Measurements from ENCODE around the gene CEACAM8.
"Not testable (repeated sequence)": the region's sequence is repeated elsewhere in the genome, so short reads cannot be mapped to it uniquely, and the experiment has no call there.

Gene CEACAM8

DNA sequence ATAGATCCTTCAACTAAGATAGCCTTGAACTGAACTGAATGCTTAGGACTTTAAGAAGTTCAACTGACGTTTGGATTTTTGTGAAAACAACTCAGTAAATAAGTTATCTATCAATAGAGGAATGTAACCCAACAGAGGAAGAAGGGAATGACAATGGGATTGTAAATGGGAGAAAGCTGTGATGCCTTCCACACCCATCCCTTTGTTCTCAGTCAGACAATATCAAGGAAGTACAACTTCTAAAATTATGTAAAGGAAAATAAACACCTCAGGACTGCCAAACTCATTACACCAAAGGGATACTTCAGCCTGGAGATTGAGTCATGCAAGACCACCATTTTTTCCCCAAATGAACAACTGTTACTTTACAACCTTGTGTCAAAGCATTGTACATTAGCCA lies 21.1 kb downstream of the CEACAM8 start:
- no peak for DNase-seq

DNA sequence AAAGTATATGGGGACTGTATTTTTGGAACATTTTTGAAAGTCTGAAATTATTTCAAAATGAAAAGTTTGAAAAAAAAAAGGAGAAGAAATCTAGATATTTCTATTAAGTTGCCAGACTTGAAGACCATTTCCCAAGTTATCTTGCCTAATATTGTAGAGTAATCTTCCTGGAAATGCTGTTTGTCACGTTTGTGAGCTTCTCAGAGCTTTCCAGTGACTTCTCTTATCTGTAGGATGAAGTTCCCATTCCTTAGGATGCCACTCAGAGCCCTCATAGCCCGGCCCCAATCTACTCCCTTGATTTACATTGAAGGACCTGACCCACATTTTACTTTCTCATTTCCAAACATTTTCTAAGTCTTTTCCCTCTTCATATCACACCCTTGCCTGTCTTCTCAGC lies 23.6 kb downstream of the CEACAM8 start:
- DNase-seq, result no peak

DNA sequence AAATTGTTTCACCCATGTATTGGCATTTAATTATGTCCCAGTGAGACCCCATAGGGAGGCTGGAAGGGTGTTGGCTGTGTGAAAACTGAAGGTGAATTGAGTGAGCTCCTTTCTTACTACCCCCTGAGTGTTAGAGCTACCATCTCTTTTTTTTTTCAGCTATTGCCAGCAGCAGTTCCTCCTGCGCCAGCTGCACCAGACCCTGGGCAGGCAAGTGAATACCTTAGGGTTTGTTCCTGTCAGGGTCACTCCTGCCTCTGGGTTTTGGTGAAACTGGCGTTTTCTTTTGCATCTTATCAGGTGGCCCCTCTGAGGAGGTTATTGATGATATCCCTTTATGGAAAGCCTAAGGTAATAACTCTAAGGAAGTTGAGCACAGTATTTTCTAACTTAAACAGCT lies 25.5 kb downstream of the CEACAM8 start:
- DNase-seq, result no peak

DNA sequence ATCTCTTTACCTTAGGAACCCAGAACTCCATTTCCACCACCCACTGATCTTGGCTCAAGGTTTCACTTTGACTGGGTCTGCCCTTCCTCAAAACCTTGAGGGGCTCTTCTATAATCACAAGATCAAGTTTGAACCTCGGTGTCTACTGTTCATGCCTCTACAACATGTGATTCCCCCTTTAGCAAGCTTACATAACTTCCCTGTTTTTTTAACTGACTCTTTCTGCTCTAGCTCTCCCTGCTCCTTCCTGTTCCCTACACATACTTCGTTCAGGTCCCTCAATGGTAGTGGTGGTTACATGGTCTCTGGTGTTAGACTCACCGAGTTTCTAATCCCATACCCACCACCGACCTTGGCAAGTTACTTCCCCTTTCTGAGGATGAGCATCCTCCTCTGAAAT lies 26.7 kb downstream of the CEACAM8 start:
- no peak for DNase-seq

DNA sequence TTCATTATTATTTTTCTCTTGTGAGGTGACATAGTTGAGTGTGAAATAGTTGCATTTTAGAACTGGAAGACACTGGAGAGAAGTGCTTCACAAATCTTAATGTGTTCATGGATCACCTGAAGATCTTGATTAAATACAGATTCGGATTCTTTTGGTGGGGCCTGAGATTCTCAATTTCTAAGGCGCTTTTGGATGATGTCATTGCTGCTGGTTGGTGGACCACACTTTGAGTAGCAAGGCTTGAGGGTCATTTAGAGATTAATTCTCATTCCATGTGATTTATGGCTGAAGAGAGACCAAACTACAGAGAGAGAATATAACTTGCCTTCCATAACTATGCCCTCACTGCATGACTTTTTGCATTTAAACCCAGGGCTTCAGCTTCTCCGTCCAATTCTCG lies 27.2 kb downstream of the CEACAM8 start:
- no peak for DNase-seq

DNA sequence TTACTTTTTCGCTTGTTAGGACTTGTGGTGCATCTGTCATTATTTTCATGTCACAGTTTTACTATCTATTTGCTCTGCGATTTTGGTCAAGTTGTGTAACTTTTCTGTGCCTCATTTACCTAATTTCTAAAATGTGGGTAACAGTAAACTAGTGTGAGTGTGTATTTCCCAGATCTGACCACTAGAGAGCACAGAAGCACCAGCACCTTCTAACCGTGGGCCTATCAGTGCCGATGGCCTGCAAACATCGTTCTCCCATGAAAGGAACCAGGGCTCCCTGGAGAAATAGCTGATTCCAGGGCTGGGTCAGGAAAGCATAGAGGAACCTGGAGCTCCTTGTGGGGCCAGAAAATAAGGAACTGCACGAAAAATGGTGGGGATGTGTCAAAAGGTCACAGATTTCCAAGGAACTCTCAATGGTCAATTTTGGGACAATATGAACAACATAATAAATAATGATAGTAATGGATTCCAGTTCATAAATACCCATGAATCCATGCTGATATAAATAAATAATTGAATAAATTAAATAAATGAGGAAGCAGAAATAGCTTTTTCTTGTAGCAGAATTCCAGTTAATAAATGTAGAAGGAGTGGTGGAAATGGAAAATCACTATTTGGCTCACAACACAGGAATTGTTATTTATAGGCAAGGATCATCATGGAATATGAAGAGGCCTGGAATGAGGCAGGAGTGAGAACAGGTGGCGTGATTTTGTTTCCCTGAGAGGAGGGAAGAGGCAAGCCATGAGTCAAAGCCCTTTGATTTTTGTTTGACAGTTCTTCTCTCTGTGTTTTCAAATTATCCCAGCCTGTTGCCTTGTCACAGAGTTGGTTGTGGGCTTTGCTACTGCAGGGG lies 31.1 kb downstream of the CEACAM8 start:
- no peak for DNase-seq

DNA sequence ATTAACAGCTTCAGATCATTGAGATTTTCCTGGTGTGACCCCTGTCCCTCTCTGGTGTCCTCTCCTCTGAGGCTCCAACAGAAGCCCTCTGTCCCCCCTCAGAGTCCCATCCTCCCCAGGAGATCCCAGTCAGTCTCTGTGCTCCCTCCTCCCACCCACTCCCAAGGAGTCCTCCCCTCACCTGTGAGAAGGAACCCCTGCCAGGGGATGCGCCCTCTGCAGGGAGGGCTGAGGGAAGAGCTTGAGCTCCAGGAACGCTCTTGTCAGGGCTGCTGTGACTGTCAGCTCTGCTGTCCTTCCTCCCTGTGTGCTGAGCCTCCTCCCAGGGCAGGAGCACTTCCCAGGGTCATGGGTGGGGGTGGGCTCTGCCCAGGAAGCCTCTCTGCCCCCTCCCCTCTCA lies 33.2 kb downstream of the CEACAM8 start:
- no peak for DNase-seq

DNA sequence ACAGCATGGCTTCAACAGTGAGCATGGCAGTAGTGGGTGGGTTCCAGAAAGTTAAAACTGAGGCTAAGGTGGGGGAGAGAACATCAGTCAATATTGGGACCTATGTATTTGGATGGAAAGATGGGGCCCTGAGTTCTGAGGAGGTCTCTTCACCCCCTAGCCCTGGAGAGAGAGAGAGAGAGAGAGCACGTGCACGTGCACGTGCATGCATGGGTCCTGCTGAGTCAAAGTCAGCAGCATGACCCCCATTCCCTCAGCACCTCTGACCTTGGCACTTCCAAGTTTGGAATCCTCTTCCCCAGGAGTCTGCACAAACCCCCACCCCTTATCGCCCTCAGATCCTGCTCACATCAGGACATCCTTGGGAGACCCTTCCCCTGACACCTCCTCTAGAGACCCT lies 34.0 kb downstream of the CEACAM8 start:
- DNase-seq, result no peak

DNA sequence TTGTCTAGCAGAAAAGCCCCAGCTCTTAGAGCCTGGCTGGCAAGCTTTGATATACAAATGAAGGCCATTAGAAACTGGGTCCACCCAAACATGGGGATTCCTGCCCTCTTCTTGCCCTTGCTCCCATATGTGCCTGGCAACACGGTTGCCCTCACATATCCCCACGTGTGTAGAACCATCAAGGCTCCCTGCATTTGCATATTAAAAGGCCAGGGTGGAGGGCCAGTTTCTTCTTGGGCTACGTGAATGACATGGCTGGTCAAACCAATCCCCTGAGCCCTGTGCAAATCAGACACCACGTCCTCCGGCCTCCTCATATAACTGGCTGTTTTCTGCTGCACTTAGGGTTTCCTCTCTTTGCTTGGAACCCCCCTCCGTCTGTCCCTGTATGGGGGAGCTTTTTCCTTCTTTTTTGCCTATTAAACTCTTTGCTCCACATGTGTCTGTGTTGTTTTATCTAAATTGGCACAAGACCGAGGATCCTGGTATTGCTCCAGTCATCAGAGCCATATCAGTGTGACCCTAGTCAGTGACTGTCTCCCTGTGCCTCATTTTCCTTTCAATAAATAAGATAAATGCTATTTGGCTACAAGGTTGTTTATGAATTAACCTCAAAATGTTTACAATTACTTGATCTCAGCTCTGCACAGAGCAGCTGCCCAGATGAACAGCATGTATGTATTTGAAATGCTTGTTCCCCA lies 36.1 kb downstream of the CEACAM8 start:
- no peak for DNase-seq

DNA sequence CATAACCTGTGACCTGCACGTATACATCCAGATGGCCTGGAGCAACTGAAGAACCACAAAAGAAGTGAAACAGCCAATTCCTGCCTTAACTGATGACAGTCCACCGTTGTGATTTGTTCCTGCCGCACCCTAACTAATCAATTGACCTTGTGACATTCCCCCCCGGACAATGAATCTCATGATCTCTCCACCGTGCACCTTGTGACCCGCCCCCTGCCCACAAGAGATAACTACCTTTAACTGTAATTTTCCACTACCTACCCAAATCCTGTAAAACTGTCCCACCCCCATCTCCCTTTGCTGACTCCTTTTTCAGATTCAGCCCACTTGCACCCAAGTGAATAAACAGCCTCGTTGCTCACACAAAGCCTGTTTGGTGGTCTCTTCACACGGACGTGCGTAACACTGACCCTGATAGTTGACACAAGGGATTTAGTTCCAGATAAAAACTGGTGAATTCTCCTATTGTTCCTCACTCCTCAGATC lies 37.3 kb downstream of the CEACAM8 start:
- DNase-seq, result not testable (repeated sequence)

DNA sequence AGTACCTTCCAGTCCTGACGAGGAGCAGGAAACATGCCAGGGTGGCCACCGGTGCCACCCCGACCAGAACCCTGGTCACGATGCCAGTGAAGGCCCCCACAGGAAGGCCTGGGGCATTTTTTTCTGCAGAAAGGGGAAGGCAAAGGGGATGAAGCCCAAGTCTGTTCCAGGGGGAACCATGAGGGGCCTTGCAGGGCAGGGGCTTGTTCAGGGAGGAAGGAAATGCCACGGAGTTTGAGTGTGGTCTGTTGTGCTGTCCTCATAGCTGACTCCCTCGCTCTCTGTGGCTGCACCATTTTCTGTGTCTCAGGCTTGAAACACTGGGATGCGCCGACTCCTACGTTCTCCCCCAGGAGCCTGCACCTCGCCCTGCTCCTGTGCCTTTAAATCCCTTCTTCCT lies 38.9 kb downstream of the CEACAM8 start:
- no peak for DNase-seq

DNA sequence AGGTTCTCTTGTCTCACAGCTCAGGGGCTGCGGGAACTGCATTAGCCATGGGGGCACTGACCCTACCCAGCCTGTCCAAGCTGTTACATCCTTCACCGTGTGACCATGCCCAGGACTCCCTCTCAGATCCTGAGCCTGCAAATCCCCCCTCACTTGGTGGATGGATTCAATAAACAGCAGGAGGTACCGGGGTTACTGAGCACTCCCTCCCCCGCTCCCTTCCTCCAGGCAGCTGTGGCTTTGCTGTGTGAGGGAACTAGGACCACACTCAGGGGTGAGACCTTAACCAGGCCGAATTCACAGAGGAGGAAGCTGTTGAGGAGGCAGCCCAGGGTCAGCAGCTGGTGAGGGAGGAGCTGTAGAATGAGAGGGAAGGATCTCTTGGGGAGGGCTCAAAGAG lies 39.4 kb downstream of the CEACAM8 start:
- no peak for DNase-seq

DNA sequence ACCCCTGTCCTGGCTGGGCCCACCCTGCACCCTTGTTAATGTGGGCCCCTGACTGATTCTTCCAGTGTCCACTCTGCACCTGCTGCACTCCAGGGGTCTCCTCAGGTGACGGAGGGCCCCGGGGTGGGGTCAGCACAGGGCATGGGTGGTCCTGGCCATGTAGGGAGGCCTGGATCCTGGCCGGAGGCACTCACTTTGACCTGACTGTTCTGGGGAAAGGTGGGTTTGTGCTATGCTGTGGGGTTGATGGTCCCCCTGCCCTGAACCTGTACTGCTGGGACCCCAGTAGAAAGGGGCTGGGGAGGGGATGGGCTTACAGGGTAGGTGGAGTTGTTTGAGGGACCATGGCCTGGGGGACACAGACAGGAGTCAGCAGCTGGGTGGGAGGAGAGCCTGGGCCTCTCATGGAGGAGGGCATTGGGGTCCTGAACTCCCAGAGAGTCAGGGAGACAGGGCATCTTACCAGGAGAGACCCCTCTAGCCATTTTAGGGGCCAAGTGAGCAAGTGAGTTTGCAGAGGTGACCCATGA lies 40.6 kb downstream of the CEACAM8 start:
- no peak for DNase-seq

DNA sequence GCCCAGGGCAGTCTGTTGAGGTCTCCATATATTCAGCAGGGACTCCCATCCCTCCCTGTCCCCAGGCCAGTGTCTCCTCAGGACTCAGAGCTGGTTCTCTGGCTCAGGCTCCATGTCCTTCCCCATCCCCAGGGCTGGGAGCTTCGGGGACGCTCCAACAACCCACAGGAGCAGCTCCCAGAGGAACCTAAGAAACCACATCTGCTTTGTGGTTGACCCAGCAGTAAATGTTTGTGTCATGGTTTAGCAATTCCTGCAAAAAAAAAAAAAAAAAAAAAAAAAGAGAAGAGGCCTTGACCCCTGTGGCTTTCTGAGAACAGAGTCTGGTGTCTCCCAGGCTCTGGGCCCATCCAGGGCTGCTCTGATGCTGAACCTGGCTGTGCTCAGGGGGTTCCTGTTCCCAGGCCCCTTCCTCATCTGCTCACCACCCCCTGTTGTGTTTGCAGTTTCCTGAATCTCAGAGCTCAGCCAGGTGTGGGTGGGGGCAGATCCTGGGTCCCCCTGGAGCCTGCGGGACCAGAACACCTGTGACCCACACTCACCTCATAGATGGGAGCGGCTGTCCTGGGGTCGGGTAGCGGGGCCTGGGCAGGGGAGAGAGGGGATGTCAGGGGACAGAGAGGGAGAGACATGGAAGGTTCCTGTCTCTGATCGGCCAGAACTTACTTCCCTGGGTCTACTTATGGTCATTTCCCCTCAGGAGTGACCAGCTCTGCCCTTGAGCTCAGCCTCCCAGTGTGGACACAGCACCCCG lies 41.3 kb downstream of the CEACAM8 start:
- no peak for DNase-seq

DNA sequence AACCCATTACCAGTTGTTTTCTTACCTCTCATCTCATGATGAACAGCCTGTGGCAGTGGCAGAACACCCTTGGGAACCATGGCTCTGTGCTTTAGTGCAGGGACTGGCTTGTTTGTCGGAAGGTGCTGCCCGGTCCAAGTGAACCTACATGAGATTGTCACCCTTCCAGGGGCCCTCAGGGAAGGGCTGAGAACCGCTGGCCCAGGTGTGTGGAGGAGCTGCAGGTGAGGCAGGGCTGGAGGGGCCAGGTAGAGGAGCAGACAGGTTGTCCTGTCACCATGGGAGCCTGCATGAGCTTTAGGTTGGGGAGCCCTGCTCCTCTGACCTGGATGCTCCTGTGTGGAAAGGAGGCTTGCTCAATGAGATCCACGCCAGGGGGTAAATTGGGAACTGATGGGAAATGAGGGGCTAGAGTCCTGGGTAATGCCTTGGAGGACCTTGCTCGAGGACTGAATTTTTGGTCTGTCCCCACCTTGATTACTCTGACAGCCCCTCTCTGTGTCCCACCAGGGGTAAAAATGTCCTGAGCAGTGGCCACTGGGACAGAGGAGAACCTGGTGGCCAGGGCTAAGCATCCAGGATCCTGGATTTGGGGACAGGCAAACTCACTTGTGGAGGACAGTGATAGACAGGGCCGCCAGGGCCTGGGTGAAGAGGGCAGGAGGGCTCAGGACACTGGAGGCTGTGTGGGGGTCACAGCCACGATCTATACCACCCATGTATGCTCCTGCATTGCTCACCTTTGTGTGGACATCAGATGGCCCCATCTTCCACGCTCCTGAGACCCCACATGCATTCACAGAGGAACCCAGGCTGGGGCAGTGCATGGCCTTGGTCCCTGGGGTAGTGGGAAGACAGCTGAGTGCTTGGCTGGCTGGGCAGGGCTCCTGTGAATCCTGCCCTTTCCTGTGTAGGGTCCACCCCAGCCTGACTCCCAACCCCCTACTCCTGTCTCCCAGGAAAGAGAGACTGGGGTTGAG lies 42.3 kb downstream of the CEACAM8 start:
- DNase-seq, result no peak

DNA sequence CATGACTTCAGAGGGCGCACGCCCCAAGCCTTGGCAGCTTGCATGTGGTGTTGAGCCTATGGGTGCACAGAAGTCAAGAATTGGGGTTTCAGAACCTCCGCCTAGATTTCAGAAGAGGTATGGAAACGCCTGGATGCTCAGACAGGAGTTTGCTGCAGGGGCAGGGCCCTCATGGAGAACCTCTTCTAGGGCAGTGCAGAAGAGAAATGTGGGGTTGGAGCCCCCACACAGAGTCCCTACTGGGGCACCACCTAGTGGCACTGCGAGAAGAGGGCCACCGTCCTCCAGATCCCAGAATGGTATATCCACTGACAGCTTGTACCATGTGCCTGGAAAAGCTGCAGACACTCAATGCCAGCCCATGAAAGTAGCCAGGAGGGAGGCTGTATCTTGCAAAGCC lies 44.2 kb downstream of the CEACAM8 start:
- not testable (repeated sequence) for DNase-seq

DNA sequence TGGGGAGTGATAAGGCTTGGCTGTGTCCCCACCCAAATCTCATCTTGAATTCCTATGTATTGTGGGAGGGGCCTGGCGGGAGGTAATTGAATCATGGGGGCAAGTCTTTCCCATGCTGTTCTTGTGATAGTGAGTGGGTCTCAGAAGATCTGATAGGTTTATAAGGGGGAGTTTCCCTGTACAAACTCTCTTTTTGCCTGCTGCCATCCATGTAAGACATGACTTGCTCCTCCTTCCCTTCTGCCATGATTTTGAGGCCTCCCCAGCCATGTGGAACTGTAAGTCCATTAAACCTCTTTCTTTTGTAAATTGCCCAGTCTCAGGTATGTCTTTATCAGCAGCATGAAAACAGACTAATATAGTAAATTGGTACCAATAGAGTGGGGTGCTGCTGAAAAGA lies 45.7 kb downstream of the CEACAM8 start:
- not testable (repeated sequence) for DNase-seq

DNA sequence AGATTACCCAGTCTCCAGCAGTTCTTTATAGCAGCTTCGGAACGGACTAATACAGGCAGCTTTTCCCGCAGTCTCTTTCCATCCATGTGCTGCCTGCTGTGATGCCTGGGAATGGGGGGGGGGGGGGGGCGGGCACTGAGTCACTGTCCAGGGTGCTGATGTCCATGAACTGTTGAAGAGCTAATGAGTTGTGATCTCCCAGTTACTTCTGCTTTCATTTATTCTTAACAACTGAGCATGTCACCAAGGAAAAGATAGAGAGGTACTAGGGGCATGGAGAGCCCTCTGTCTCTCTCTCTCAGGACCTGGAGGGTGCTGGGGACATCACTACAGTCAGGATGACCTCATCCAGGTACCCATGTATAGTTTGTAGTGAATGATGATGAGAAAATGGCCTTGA lies 46.2 kb downstream of the CEACAM8 start:
- no peak for DNase-seq

DNA sequence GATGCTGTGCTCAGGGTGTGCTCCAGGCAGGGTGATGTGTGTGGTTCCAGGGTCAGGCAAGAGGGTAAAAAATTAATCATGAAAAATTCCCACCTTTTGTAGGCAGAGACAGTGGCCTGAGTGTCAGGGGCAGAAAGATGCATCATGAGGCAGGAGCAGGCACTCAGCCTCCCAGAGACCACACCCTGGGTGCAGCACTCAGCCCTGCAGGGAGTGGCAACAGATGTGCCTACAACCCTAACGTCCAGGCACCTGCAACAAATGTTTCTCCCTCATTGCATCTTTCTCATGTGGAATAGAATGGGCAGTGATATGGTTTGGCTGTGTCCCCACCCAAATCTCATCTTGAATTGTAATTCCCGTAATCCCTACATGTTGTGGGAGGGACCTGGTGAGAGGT lies 46.8 kb downstream of the CEACAM8 start:
- no peak for DNase-seq

DNA sequence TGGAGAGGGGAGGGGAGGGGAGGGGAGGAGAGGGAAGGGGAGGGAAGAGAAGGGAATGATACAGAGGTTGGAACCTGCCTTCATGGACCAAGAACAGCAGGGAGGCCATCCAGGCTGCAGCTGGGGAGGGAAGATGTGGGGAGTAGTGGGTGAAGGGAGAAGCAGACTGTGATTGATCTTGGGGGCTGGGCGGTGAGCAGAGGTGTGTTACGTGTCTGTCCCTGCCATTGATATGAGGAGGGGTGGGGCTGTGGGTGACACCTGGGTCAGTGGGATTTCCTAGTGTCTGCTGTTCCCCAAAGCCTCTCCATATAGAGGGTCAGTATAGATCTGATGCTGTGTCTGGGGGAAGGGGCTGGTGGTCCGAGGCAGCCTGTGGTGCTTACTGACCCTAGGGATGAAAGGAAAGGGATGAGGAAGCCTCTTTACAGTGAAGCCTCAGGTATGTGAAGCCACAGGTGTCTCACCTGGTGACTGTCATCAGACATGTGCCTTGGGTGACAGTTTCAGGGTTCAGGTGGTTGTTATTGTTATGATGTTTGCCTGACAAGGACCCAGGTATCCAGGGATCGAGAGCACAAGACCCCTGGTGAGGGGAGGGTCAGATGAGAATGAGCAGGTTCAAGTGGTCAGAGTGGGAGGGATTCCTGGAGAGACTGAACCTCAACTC lies 47.8 kb downstream of the CEACAM8 start:
- DNase-seq, result no peak

DNA sequence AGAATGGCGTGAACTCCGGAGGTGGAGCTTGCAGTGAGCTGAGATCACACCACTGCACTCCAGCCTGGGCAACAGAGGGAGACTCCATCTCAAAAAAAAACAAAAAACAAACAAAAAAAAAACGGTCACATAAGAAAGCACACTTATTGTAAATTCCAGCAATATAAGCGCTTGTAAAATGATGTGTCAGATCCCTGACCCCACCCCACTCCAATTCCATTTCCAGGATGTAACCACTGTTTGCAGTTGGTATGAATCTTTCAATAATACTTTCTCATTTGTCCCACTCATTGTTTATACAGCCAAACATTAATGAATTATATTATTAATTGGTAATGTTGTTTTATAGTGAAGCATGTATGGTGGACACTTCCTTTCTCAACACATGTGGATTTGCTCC lies 50.6 kb downstream of the CEACAM8 start:
- no peak for DNase-seq
